Fibroblast of lung (primary cell): ENCODE results near the gene PGLYRP4.

Experiments
- EZH2 ChIP-seq: IDR thresholded peaks from 2 replicates; pipeline ENCODE4 v1.5.1; 2012; ENCODE audit warnings: low read length, control low read depth, mild to moderate bottlenecking; ENCODE audit errors: missing control alignments
- TF ChIP-seq, protein P1 (sequence below), 2 donors: IDR thresholded peaks in 1 of 2; conservative IDR thresholded peaks in 1 of 2; 1 replicate in 1 of 2; 2 replicates in 1 of 2; pipeline ENCODE4 v1.5.1; 2011 to 2012; ENCODE audit warnings: low read length in 2 of 2, control low read depth in 1 of 2, inconsistent platforms in 1 of 2, low read depth in 1 of 2, mild to moderate bottlenecking in 1 of 2

DNA sequence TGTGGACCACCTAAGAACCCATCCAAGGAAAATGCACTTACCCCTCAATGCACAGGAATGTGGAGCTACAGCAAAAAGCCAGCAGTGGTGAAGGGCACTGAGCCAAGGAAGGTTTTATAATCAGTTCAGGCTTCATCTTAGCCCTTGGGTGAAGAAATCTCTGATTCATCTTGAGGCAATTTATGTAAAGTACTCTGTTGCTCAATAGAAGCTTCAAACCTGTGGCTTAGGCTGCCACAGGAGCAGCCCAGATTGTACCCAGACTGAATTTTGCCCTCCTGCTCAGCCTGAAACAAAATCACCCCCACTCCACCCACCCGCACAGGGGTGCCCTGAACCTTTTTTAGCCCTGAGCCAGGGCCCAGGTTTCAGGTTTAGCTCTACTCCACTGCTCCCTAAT is 26.9 kb upstream of the PGLYRP4 start, which contains the start of gene S100A12:
- TF ChIP-seq, protein P1, sequence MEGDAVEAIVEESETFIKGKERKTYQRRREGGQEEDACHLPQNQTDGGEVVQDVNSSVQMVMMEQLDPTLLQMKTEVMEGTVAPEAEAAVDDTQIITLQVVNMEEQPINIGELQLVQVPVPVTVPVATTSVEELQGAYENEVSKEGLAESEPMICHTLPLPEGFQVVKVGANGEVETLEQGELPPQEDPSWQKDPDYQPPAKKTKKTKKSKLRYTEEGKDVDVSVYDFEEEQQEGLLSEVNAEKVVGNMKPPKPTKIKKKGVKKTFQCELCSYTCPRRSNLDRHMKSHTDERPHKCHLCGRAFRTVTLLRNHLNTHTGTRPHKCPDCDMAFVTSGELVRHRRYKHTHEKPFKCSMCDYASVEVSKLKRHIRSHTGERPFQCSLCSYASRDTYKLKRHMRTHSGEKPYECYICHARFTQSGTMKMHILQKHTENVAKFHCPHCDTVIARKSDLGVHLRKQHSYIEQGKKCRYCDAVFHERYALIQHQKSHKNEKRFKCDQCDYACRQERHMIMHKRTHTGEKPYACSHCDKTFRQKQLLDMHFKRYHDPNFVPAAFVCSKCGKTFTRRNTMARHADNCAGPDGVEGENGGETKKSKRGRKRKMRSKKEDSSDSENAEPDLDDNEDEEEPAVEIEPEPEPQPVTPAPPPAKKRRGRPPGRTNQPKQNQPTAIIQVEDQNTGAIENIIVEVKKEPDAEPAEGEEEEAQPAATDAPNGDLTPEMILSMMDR (conservative IDR thresholded peaks at IDR 0.05 in 1 of 2, IDR thresholded peaks at IDR 0.05 in 1 of 2; ENCODE audit: low read depth in 1 of 2, low read length in 2 of 2): no peak
- TF ChIP-seq EZH2: no peak
